WTC11 (cell line): ENCODE measurements around the gene SYCP2. TPM values are rescaled to one million over a fixed set of nuclear protein-coding genes. Genes with fewer than 3 reads are reported as not detected.
A peak's percentile ranks its signal among the peaks of the same experiment; 100 is the strongest.

Source experiments
- AFF4 ChIP-seq: sonication (generic); formaldehyde crosslinking; IDR thresholded peaks from 2 replicates; pipeline ENCODE4 v1.8.1; 2023; ENCODE audit warnings: mild to moderate bottlenecking, missing genetic modification reagents, borderline replicate concordance
- ATF1 ChIP-seq: sonication (generic); formaldehyde crosslinking; IDR thresholded peaks from 2 replicates; pipeline ENCODE4 v1.8.1; 2023; ENCODE audit warnings: mild to moderate bottlenecking, moderate library complexity, missing genetic modification reagents
- CREB1 ChIP-seq: sonication (generic); formaldehyde crosslinking; IDR thresholded peaks from 2 replicates; pipeline ENCODE4 v1.8.0; 2023; ENCODE audit warnings: mild to moderate bottlenecking, missing genetic modification reagents
- E2F5 ChIP-seq: sonication (generic); formaldehyde crosslinking; IDR thresholded peaks from 2 replicates; pipeline ENCODE4 v1.8.1; 2022; ENCODE audit warnings: mild to moderate bottlenecking, moderate library complexity, missing genetic modification reagents
- FOXK1 ChIP-seq: sonication (generic); formaldehyde crosslinking; IDR thresholded peaks from 2 replicates; pipeline ENCODE4 v1.8.0; 2022; ENCODE audit warnings: mild to moderate bottlenecking, moderate library complexity, missing genetic modification reagents
- FOXP1 ChIP-seq: sonication (generic); formaldehyde crosslinking; IDR thresholded peaks from 2 replicates; pipeline ENCODE4 v1.8.0; 2022; ENCODE audit warnings: missing genetic modification reagents, mild to moderate bottlenecking, moderate library complexity, borderline replicate concordance
- GABPB1 ChIP-seq: sonication (generic); formaldehyde crosslinking; IDR thresholded peaks from 2 replicates; pipeline ENCODE4 v1.8.1; 2023; ENCODE audit warnings: mild to moderate bottlenecking, missing genetic modification reagents
- NFE2L1 ChIP-seq: sonication (generic); formaldehyde crosslinking; IDR thresholded peaks from 2 replicates; pipeline ENCODE4 v1.8.1; 2023; ENCODE audit warnings: missing genetic modification reagents
- NR1H2 ChIP-seq: sonication (generic); formaldehyde crosslinking; IDR thresholded peaks from 2 replicates; pipeline ENCODE4 v1.9.0; 2021; ENCODE audit warnings: mild to moderate bottlenecking, moderate library complexity, missing genetic modification reagents
- SMAD3 ChIP-seq: sonication (generic); formaldehyde crosslinking; IDR thresholded peaks from 2 replicates; pipeline ENCODE4 v1.8.0; 2022; ENCODE audit warnings: missing genetic modification reagents, mild to moderate bottlenecking, borderline replicate concordance
- TEAD1 ChIP-seq: sonication (generic); formaldehyde crosslinking; IDR thresholded peaks from 2 replicates; pipeline ENCODE4 v1.8.0; 2022; ENCODE audit warnings: mild to moderate bottlenecking, missing genetic modification reagents
- TEAD4 ChIP-seq: sonication (generic); formaldehyde crosslinking; IDR thresholded peaks from 2 replicates; pipeline ENCODE4 v1.8.0; 2022; ENCODE audit warnings: mild to moderate bottlenecking, missing genetic modification reagents
- ZNF138 ChIP-seq: sonication (generic); formaldehyde crosslinking; conservative IDR thresholded peaks from 2 replicates; pipeline ENCODE4 v1.8.1; 2022; ENCODE audit warnings: mild to moderate bottlenecking, moderate library complexity, missing genetic modification reagents
- ZNF263 ChIP-seq: sonication (generic); formaldehyde crosslinking; IDR thresholded peaks from 2 replicates; pipeline ENCODE4 v1.8.1; 2022; ENCODE audit warnings: low read depth, mild to moderate bottlenecking, moderate library complexity, missing genetic modification reagents
- ZNF425 ChIP-seq: fragments of 250-450 bp; sonication (Bioruptor Pico); conservative IDR thresholded peaks from 2 replicates; pipeline ENCODE4 v1.9.0; 2021; ENCODE audit warnings: mild to moderate bottlenecking
- total RNA-seq: library from RNA; stranded (reverse); gene quantifications from 3 replicates; pipeline ENCODE4 v1.2.3, GENCODE V29; 2021
- TF ChIP-seq, protein P1 (sequence below): sonication (generic); formaldehyde crosslinking; IDR thresholded peaks from 2 replicates; pipeline ENCODE4 v1.8.0; 2022; ENCODE audit warnings: missing genetic modification reagents
- TF ChIP-seq, protein P2 (sequence below): fragments of 250-450 bp; sonication (Bioruptor Pico); IDR thresholded peaks from 2 replicates; pipeline ENCODE4 v1.9.0; 2021; ENCODE audit warnings: mild to moderate bottlenecking
- TF ChIP-seq, protein P3 (sequence below): sonication (generic); formaldehyde crosslinking; IDR thresholded peaks from 2 replicates; pipeline ENCODE4 v1.8.1; 2022; ENCODE audit warnings: mild to moderate bottlenecking, missing genetic modification reagents, moderate library complexity, borderline replicate concordance
- TF ChIP-seq, protein P4 (sequence below): sonication (generic); formaldehyde crosslinking; IDR thresholded peaks from 2 replicates; pipeline ENCODE4 v1.8.1; 2023; ENCODE audit warnings: mild to moderate bottlenecking, missing genetic modification reagents, moderate library complexity
- TF ChIP-seq, protein P5 (sequence below): fragments of 250-450 bp; sonication (Bioruptor Pico); IDR thresholded peaks from 2 replicates; pipeline ENCODE4 v1.9.0; 2021; ENCODE audit warnings: mild to moderate bottlenecking, borderline replicate concordance

SYCP2 gene
- total RNA-seq, 1 experiment from 2014 or later, result 0.31 TPM

DNA sequence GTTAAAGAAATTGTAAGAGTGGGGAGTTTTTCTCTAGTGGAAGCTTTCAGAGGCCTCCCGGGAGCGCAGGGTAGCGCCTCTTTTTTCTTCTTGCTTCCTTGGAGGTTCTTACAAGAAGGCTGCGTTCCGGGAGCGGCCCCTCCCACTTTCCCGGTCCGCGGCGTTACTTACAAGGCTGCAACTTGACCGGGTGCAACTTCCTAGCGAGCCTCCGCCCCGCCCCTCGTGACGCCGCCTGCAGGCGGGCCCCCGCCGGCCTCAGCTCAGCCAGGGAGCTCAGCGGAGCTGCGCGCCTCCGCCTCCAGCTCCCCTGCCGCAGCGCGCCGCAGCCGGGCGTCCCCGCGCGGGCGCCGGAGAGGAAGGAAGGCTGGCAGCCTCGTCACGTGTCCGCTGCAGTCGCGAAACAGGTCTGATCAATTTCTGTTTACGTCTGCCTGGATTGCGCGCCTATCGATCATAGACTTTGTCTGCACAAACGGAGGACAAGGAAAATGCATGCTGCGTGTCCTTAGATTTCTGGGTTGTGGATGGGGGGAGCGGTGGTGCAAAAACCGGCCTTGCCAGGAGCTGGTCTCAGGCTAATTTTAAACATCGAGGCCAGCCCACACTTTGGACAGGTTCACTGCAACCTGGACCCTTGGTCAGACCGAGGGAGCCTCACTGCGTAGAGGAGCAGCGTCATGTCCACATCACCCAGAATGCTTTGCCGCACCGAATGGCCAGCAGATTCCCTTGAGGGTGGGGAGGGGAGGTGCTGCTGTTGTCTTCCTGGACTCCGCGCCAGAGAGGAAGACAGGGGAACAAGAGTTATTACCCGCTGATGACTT is 6.9 kb upstream of the SYCP2 start, which contains the start of the genes FAM217B and PPP1R3D (continued):
- TF ChIP-seq, protein P1, sequence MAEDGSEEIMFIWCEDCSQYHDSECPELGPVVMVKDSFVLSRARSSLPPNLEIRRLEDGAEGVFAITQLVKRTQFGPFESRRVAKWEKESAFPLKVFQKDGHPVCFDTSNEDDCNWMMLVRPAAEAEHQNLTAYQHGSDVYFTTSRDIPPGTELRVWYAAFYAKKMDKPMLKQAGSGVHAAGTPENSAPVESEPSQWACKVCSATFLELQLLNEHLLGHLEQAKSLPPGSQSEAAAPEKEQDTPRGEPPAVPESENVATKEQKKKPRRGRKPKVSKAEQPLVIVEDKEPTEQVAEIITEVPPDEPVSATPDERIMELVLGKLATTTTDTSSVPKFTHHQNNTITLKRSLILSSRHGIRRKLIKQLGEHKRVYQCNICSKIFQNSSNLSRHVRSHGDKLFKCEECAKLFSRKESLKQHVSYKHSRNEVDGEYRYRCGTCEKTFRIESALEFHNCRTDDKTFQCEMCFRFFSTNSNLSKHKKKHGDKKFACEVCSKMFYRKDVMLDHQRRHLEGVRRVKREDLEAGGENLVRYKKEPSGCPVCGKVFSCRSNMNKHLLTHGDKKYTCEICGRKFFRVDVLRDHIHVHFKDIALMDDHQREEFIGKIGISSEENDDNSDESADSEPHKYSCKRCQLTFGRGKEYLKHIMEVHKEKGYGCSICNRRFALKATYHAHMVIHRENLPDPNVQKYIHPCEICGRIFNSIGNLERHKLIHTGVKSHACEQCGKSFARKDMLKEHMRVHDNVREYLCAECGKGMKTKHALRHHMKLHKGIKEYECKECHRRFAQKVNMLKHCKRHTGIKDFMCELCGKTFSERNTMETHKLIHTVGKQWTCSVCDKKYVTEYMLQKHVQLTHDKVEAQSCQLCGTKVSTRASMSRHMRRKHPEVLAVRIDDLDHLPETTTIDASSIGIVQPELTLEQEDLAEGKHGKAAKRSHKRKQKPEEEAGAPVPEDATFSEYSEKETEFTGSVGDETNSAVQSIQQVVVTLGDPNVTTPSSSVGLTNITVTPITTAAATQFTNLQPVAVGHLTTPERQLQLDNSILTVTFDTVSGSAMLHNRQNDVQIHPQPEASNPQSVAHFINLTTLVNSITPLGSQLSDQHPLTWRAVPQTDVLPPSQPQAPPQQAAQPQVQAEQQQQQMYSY (CRISPR knock-in tag), result no peak
- TF ChIP-seq NR1H2 (no peak), E2F5 (CRISPR knock-in tag) (no peak), CREB1 (CRISPR knock-in tag) (0 out of 2 replicates have a peak, but pooled peaks have one; percentile 57), GABPB1 (CRISPR knock-in tag) (peak; percentile 58), ZNF425 (CRISPR knock-in tag) (no peak), FOXP1 (CRISPR knock-in tag) (0 out of 2 replicates have a peak, but pooled peaks have one; percentile 19), AFF4 (CRISPR knock-in tag) (no peak), TEAD4 (no peak), ZNF263 (CRISPR knock-in tag) (no peak), FOXK1 (CRISPR knock-in tag) (peak; percentile 31), TEAD1 (CRISPR knock-in tag) (peak; percentile 31; the same call in 1 of the 2 replicates), SMAD3 (peak; percentile 57; the same call in 1 of the 2 replicates), ZNF138 (CRISPR knock-in tag) (no peak), NFE2L1 (CRISPR knock-in tag) (no peak), ATF1 (CRISPR knock-in tag) (no peak)
- TF ChIP-seq, protein P2, sequence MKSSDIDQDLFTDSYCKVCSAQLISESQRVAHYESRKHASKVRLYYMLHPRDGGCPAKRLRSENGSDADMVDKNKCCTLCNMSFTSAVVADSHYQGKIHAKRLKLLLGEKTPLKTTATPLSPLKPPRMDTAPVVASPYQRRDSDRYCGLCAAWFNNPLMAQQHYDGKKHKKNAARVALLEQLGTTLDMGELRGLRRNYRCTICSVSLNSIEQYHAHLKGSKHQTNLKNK (CRISPR knock-in tag), result no peak
- TF ChIP-seq, protein P3, sequence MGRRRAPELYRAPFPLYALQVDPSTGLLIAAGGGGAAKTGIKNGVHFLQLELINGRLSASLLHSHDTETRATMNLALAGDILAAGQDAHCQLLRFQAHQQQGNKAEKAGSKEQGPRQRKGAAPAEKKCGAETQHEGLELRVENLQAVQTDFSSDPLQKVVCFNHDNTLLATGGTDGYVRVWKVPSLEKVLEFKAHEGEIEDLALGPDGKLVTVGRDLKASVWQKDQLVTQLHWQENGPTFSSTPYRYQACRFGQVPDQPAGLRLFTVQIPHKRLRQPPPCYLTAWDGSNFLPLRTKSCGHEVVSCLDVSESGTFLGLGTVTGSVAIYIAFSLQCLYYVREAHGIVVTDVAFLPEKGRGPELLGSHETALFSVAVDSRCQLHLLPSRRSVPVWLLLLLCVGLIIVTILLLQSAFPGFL (CRISPR knock-in tag), result peak; percentile 35; the same call in 1 of the 2 replicates
- TF ChIP-seq, protein P4, sequence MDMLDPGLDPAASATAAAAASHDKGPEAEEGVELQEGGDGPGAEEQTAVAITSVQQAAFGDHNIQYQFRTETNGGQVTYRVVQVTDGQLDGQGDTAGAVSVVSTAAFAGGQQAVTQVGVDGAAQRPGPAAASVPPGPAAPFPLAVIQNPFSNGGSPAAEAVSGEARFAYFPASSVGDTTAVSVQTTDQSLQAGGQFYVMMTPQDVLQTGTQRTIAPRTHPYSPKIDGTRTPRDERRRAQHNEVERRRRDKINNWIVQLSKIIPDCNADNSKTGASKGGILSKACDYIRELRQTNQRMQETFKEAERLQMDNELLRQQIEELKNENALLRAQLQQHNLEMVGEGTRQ, result peak; percentile 86
- TF ChIP-seq, protein P5, sequence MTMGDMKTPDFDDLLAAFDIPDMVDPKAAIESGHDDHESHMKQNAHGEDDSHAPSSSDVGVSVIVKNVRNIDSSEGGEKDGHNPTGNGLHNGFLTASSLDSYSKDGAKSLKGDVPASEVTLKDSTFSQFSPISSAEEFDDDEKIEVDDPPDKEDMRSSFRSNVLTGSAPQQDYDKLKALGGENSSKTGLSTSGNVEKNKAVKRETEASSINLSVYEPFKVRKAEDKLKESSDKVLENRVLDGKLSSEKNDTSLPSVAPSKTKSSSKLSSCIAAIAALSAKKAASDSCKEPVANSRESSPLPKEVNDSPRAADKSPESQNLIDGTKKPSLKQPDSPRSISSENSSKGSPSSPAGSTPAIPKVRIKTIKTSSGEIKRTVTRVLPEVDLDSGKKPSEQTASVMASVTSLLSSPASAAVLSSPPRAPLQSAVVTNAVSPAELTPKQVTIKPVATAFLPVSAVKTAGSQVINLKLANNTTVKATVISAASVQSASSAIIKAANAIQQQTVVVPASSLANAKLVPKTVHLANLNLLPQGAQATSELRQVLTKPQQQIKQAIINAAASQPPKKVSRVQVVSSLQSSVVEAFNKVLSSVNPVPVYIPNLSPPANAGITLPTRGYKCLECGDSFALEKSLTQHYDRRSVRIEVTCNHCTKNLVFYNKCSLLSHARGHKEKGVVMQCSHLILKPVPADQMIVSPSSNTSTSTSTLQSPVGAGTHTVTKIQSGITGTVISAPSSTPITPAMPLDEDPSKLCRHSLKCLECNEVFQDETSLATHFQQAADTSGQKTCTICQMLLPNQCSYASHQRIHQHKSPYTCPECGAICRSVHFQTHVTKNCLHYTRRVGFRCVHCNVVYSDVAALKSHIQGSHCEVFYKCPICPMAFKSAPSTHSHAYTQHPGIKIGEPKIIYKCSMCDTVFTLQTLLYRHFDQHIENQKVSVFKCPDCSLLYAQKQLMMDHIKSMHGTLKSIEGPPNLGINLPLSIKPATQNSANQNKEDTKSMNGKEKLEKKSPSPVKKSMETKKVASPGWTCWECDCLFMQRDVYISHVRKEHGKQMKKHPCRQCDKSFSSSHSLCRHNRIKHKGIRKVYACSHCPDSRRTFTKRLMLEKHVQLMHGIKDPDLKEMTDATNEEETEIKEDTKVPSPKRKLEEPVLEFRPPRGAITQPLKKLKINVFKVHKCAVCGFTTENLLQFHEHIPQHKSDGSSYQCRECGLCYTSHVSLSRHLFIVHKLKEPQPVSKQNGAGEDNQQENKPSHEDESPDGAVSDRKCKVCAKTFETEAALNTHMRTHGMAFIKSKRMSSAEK, result 0 out of 2 replicates have a peak, but pooled peaks have one; percentile 34
